ENCODE data around the gene RAB30. TPM values are rescaled to one million over a fixed set of nuclear protein-coding genes. Genes with fewer than 3 reads are reported as not detected.

Gene RAB30
- total and polyA plus RNA-seq, 8 donors: 11.3 to 15.9 (median 14.3) TPM

DNA sequence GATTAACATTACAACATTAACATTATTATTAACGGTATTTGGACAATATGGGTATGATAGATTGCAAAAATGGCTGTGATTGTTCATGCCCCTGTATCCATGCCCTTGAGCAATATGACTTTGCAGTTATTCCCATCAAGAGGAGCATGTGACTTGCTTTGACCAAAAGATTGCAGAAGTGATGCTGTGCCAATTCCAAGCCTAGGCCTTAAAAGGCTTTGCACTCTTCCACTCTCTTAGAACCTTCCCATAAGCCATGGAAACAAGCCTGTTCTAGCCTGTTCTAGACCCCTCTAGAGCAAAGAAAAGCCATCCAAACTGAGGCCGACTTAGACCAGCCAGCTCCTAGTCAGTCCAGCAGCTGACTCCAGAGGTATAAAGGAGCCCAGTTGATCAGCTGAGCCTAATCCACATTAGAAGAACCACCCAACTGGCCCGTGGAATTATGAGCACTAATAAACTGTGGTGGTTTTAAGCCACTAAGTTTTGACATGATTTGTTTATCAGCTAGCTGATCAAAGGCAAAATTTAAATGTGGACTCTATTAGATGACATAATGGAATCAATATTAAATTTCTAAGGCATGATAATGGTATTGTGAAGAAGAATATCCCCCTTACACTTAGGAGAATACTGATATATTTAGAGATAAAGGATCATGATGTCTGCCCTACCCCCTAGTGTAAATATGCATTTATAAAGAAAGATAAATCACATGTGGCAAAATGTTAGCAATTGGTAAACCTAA lies 28.6 kb downstream of the RAB30 start:
- Histone ChIP-seq H3K27me3 (no peaks in the 10 kb centered on the region), H3K4me3 (no peak overlapping the region), H3K4me1 (no peaks in the 10 kb centered on the region), H3K27ac (no peak overlapping the region), H3K36me3 (no peaks in the 10 kb centered on the region), H3K9me3 (no peaks in the 10 kb centered on the region)
- TF ChIP-seq, protein P1, sequence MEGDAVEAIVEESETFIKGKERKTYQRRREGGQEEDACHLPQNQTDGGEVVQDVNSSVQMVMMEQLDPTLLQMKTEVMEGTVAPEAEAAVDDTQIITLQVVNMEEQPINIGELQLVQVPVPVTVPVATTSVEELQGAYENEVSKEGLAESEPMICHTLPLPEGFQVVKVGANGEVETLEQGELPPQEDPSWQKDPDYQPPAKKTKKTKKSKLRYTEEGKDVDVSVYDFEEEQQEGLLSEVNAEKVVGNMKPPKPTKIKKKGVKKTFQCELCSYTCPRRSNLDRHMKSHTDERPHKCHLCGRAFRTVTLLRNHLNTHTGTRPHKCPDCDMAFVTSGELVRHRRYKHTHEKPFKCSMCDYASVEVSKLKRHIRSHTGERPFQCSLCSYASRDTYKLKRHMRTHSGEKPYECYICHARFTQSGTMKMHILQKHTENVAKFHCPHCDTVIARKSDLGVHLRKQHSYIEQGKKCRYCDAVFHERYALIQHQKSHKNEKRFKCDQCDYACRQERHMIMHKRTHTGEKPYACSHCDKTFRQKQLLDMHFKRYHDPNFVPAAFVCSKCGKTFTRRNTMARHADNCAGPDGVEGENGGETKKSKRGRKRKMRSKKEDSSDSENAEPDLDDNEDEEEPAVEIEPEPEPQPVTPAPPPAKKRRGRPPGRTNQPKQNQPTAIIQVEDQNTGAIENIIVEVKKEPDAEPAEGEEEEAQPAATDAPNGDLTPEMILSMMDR (IDR thresholded peaks at IDR 0.05): no peak
- intact Hi-C loops (cut with DNase I): no loop called here
- DNase-seq (no peak), ATAC-seq (no peak)

DNA sequence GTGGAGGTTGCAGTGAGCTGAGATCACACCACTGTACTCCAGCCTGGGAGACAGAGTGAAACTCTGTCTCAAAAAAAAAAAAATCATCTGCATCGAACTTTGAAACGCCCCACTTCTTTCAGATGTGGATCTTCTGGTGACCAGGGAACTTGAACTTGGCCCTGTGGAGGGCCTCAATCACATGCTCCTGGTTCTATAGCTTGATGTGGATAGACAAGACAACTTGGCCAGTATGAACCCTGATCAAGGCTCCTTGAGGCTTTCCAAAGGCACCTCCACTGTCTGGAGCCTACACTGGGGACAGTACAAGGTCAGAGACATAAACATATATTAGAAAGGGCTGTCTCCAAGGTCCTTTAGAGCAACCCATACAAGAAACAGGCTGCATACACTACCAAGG lies 30.6 kb downstream of the RAB30 start:
- Histone ChIP-seq H3K4me1 (no peaks in the 10 kb centered on the region), H3K27ac (no peak overlapping the region), H3K4me3 (no peak overlapping the region), H3K36me3 (no peaks in the 10 kb centered on the region), H3K27me3 (no peaks in the 10 kb centered on the region), H3K9me3 (no peaks in the 10 kb centered on the region)
- TF ChIP-seq, protein P1 (IDR thresholded peaks at IDR 0.05): no peak
- intact Hi-C loops (cut with DNase I): no loop called here
- no peak for ATAC-seq
- DNase-seq: no peak

DNA sequence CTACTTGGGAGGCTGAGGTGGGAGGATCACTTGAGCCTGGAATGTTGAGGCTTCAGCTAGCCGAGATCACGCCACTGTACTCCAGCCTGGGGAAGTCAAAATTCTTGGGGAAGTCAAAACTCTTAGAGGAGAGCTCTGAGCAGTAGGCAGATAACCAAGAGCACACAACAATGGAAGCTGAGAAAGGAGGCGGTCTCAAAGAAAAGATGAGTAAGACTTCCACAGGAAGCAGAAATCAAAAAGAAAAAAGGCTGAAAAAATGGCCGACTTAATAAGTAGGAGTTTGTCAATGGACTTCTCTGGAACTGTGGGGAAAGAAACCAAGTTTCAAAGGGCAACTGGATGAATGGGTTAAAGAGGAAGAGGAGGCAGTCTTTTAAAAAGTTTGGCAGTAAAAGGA lies 32.1 kb downstream of the RAB30 start:
- Histone ChIP-seq H3K36me3 (no peaks in the 10 kb centered on the region), H3K4me1 (peaks cover 0 to 9% of the 10 kb centered on the region in 2 donors), H3K27ac (no peak overlapping the region), H3K9me3 (no peaks in the 10 kb centered on the region), H3K27me3 (no peaks in the 10 kb centered on the region), H3K4me3 (no peak overlapping the region)
- ATAC-seq (no peak), DNase-seq (no peak)
- TF ChIP-seq, protein P1 (IDR thresholded peaks at IDR 0.05): no peak
- intact Hi-C loops (cut with DNase I): no loop called here

DNA sequence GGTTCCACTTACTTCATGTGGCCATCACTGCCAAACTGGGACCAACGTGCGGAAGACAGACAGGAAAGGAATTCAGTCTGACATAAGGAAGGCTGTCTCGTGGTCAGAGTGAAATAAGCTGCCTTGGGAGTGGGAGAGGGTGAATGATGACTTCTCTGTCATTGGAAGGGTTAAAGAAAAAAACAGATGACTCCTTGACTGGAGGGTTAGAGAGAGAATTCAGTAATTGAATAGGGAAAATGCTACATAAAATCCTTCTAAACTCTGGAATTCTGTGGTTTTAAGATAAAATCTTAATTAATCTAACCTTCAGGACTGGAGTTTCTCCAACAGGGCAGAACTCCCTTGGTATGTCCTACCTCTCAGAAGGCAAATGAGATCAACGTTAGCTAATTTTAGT lies 33.8 kb downstream of the RAB30 start:
- no peaks in the 10 kb centered on the region for H3K36me3 ChIP-seq
- ATAC-seq (no peak), DNase-seq (no peak)
- H3K9me3 ChIP-seq: no peaks in the 10 kb centered on the region
- no peak overlapping the region for H3K27ac ChIP-seq
- TF ChIP-seq, protein P1 (IDR thresholded peaks at IDR 0.05): no peak
- H3K4me3 ChIP-seq: no peak overlapping the region
- H3K4me1 ChIP-seq: peaks cover 7 to 20% of the 10 kb centered on the region in 2 donors
- intact Hi-C loops (cut with DNase I): no loop called here
- no peaks in the 10 kb centered on the region for H3K27me3 ChIP-seq

DNA sequence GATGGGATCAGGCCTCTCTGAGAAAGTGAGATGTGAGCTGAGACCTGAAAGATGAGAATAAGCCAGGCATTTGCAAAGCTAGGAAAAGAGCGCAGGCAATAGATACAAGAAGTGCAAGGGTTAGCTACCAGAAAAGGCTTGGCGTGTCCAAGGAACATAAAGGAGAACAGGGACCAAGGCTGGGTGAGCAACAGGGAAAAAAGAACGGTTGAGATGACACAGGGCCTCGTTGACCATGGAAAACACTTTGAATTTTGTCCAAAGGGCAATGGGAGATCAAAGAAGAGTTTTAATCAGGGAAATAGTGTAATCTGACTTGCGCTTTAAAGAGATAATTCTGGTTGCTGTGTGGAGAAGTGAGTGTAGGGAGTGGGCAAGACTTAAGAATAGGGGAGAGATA lies 35.0 kb downstream of the RAB30 start:
- no peak overlapping the region for H3K27ac ChIP-seq
- no peak overlapping the region for H3K4me3 ChIP-seq
- intact Hi-C loops (cut with DNase I): no loop called here
- no peaks in the 10 kb centered on the region for H3K27me3 ChIP-seq
- TF ChIP-seq, protein P1 (IDR thresholded peaks at IDR 0.05): no peak
- H3K9me3 ChIP-seq: no peaks in the 10 kb centered on the region
- no peak for DNase-seq
- no peak for ATAC-seq
- peaks cover 7 to 20% of the 10 kb centered on the region in 2 donors for H3K4me1 ChIP-seq
- no peaks in the 10 kb centered on the region for H3K36me3 ChIP-seq
